HG03439 (cell line): Measurements from ENCODE around the gene REEP2.

ENCODE experiments used
- ATAC-seq: cut with Tn5 transposase; IDR thresholded peaks from one replicate; pipeline ENCODE4 v1.9.1; 2021; ENCODE audit warnings: mild to moderate bottlenecking, moderate library complexity; ENCODE audit not compliant: unreplicated experiment

REEP2 gene

GRCh38 chr5:138495351-138495750 lies 56.5 kb downstream of the REEP2 start:
- no peak for ATAC-seq
